K562 (cell line): ENCODE data around the gene IKZF3. TPM values are rescaled to one million over a fixed set of nuclear protein-coding genes. Genes with fewer than 3 reads are reported as not detected.

ENCODE experiments used
- ATAC-seq: fragments of 200-7000 bp; cut with Tn5 transposase; 3 replicates; pipeline ENCODE4 v1.9.1; 2020; ENCODE audit warnings: moderate library complexity
- BruUV-seq: library from RNA; stranded (reverse); fragments of 400-500 nt; replicated peaks from 2 replicates; lab custom pipeline; 2021; lab: Mats Ljungman, UMichigan
- CTCF ChIA-PET: fragments of 300-600 bp; formaldehyde crosslinking; extraction: SDS; loops from one replicate; lab custom pipeline; 2021; ENCODE audit warnings: low intra/inter-chr PET ratio; lab: Yijun Ruan, JAX
- POLR2A ChIA-PET: fragments of 300-600, 350-650 bp; sonication (Branson Sonifier 250); formaldehyde crosslinking; extraction: SDS; loops from one replicate; lab custom pipeline; 2021; ENCODE audit warnings: antibody characterized with exemption, inconsistent platforms; lab: Yijun Ruan, JAX
- DNase-seq, 4 experiments: peaks; one replicate each; pipeline versions ENCODE4 v3.0.0 to v3.0.0-alpha.2; 2011 to 2018; ENCODE audit warnings: low spot score in 3 of 4, mixed read lengths in 3 of 4; ENCODE audit errors: extremely low read depth in 1 of 4
- FAIRE-seq: peaks from 2 replicates; lab custom pipeline; 2011; peaks lifted over from hg19 to GRCh38; lab: Jason Lieb, UNC
- H2AFZ ChIP-seq: 2 replicates; pipeline ENCODE4 v1.6.0; 2011; ENCODE audit warnings: low read depth, low read length, control low read depth, inconsistent platforms
- H3K27ac ChIP-seq: fragments of 200-600 bp; 3 replicates; pipeline ENCODE4 v1.8.0; 2011; ENCODE audit warnings: low read depth, mild to moderate bottlenecking, control low read depth, inconsistent platforms, low read length, moderate library complexity, mixed read lengths; ENCODE audit errors: extremely low read depth
- H3K27me3 ChIP-seq, 2 experiments: fragments of 300-600 bp in 1 of 2; 2 replicates in 1 of 2; 3 replicates in 1 of 2; pipeline versions ENCODE4 v1.6.0 to v1.8.0; 2011; ENCODE audit warnings: inconsistent platforms in 2 of 2, low read length in 2 of 2, mild to moderate bottlenecking in 1 of 2, mixed read lengths in 1 of 2, moderate library complexity in 1 of 2; ENCODE audit not compliant: control insufficient read depth in 2 of 2, insufficient read depth in 2 of 2
- H3K36me3 ChIP-seq: fragments of 300-600 bp; 3 replicates; pipeline ENCODE4 v1.8.0; 2011; ENCODE audit warnings: mild to moderate bottlenecking, low read length, inconsistent platforms; ENCODE audit not compliant: control insufficient read depth, insufficient read depth
- H3K4me1 ChIP-seq, 2 experiments: fragments of 200-600 bp in 1 of 2; replicated peaks in 1 of 2; 2 replicates in 1 of 2; 3 replicates in 1 of 2; pipeline versions ENCODE4 v1.5.1 to v1.8.0; 2011; ENCODE audit warnings: inconsistent platforms in 2 of 2, low read length in 2 of 2, mild to moderate bottlenecking in 1 of 2, mixed read lengths in 1 of 2, moderate library complexity in 1 of 2; ENCODE audit not compliant: control insufficient read depth in 2 of 2, insufficient read depth in 2 of 2
- H3K4me2 ChIP-seq: 2 replicates; pipeline ENCODE4 v1.6.1; 2011; ENCODE audit warnings: low read length, control low read depth, inconsistent platforms, mixed read lengths; ENCODE audit not compliant: insufficient read depth
- H3K4me3 ChIP-seq: fragments of 200-600 bp; sonication (generic), shearing (Covaris generic); 2 replicates; pipeline ENCODE4 v1.5.1; 2016; ENCODE audit warnings: control low read depth, inconsistent platforms
- H3K79me2 ChIP-seq: fragments of 200-600 bp; 3 replicates; pipeline ENCODE4 v1.8.0; 2011; ENCODE audit warnings: low read length, inconsistent platforms; ENCODE audit not compliant: control insufficient read depth, insufficient read depth
- H3K9ac ChIP-seq, 2 experiments: 2 replicates each; pipeline versions ENCODE4 v1.6.0 to v1.6.1; 2011; ENCODE audit warnings: low read depth in 2 of 2, low read length in 2 of 2, control low read depth in 1 of 2, inconsistent platforms in 1 of 2, mild to moderate bottlenecking in 1 of 2, mixed read lengths in 1 of 2; ENCODE audit not compliant: insufficient read depth in 1 of 2
- H3K9me1 ChIP-seq: one replicate; pipeline ENCODE4 v1.6.0; 2011; ENCODE audit warnings: inconsistent platforms, mild to moderate bottlenecking, low read length, moderate library complexity; ENCODE audit not compliant: control insufficient read depth, insufficient read depth
- H3K9me3 ChIP-seq: replicated peaks from 2 replicates; pipeline ENCODE4 v1.5.1; 2011; ENCODE audit warnings: low read depth, low read length, inconsistent platforms; ENCODE audit not compliant: control insufficient read depth, insufficient read depth
- H4K20me1 ChIP-seq: replicated peaks from 2 replicates; pipeline ENCODE4 v1.6.1; 2011; ENCODE audit warnings: low read length, inconsistent platforms, mixed read lengths; ENCODE audit not compliant: control insufficient read depth, insufficient read depth
- CHAMP1 ChIP-seq: fragments of 450-650 bp; IDR thresholded peaks from 2 replicates; pipeline ENCODE4 v1.6.1; 2016; ENCODE audit warnings: mild to moderate bottlenecking
- CHD4 ChIP-seq: fragments of 200-600 bp; sonication (generic); IDR thresholded peaks from 3 replicates; pipeline ENCODE4 v1.6.1; 2012; ENCODE audit warnings: low read depth, mild to moderate bottlenecking, mixed read lengths, low read length, inconsistent platforms; ENCODE audit not compliant: insufficient read depth, insufficient replicate concordance, poor library complexity, severe bottlenecking
- CTCF ChIP-seq, 3 experiments: IDR thresholded peaks in 2 of 3; conservative IDR thresholded peaks in 1 of 3; 2 replicates each; pipeline ENCODE4 v1.5.1; 2011 to 2012; ENCODE audit warnings: low read length in 3 of 3, mild to moderate bottlenecking in 3 of 3, control low read depth in 2 of 3, improper control_type of control experiment in 1 of 3, inconsistent platforms in 1 of 3, low read depth in 1 of 3, mixed read lengths in 1 of 3, moderate library complexity in 1 of 3; ENCODE audit not compliant: insufficient read depth in 2 of 3
- ESRRA ChIP-seq: fragments of 450-650 bp; IDR thresholded peaks from 2 replicates; pipeline ENCODE4 v1.6.1; 2014; ENCODE audit warnings: low read depth, mild to moderate bottlenecking, moderate library complexity, borderline replicate concordance
- HNRNPLL ChIP-seq: fragments of 200-400 bp; formaldehyde crosslinking; IDR thresholded peaks from 2 replicates; pipeline ENCODE4 v1.6.1; 2017; ENCODE audit warnings: low read length, low read depth, mild to moderate bottlenecking; ENCODE audit not compliant: poor library complexity, severe bottlenecking
- ZNF740 ChIP-seq, 3 experiments: fragments of 200-800 bp in 1 of 3; sonication (Bioruptor generic) in 1 of 3; sonication (generic) in 1 of 3; formaldehyde crosslinking in 1 of 3; IDR thresholded peaks; 2 replicates each; pipeline versions ENCODE4 v1.6.1 to v1.8.0; 2016 to 2022; ENCODE audit warnings: mild to moderate bottlenecking in 2 of 3, missing compliant biosample characterization in 2 of 3, missing genetic modification characterization in 2 of 3, missing genetic modification reagents in 1 of 3
- WGBS: fragments of 100-300 bp; shearing (Covaris generic); methylation state at CpG from one replicate; pipeline ENCODE4 v1.1.6; 2016; ENCODE audit warnings: low coverage, mixed read lengths; ENCODE audit not compliant: insufficient coverage; ENCODE audit errors: missing lambda C conversion rate; 5-methylcytosine and 5-hydroxymethylcytosine counted together
- in situ Hi-C: fragments of 300-500 bp; cut with MboI; formaldehyde crosslinking; loops from 4 replicates; pipeline ENCODE4 v1.15.0; 2018; ENCODE audit warnings: inconsistent platforms, mixed read lengths
- intact Hi-C: fragments of 100-400 bp; cut with micrococcal nuclease; formaldehyde crosslinking; loops from 2 replicates; pipeline ENCODE4 v1.14.2; 2022
- polyA plus RNA-seq, 8 experiments: library from polyadenylated mRNA; depleted of rRNA in 4 of 8; stranded (reverse) in 5 of 8; unstranded in 3 of 8; fragments of >200 nt; fragmentation: Nextera tagmentation in 2 of 8; fragmentation: Illumina TruSeq in 1 of 8; extraction: Ambion mirVana in 2 of 8; extraction: Trizol in 1 of 8; gene quantifications; 2 replicates each; pipeline versions ENCODE4 v1.2.1 to v1.2.3, GENCODE V29; 2011 to 2014; ENCODE audit warnings: inconsistent platforms in 1 of 8, missing spikeins in 1 of 8
- total RNA-seq, 7 experiments: library from RNA; depleted of rRNA in 6 of 7; stranded (reverse); fragments of >200 nt in 6 of 7; fragmentation: Illumina TruSeq in 2 of 7; extraction: Trizol in 2 of 7; gene quantifications; 2 replicates each; pipeline versions ENCODE4 v1.2.1 to v1.2.3, GENCODE V29; 2011 to 2021; ENCODE audit warnings: low replicate concordance in 1 of 7

IKZF3 gene
- total and polyA plus RNA-seq, 9 of the 15 experiments (the other 6 are each of a cell fraction or from before 2014, with no cell fraction given), result 0.06 to 1.6 (median 0.62) TPM

- Histone ChIP-seq H3K4me2 (no peak overlapping the region), H4K20me1 (no peaks in the 10 kb centered on the region), H3K9me1 (no peaks in the 10 kb centered on the region), H3K4me1 (no peaks in the 10 kb centered on the region), H2AFZ (no peak overlapping the region), H3K9ac (no peak overlapping the region), H3K27me3 (peaks cover 8 to 16% of the 10 kb centered on the region in 2 experiments; a peak in 3 of 5 replicates), H3K9me3 (no peaks in the 10 kb centered on the region), H3K79me2 (no peaks in the 10 kb centered on the region), H3K36me3 (no peaks in the 10 kb centered on the region)
- intact Hi-C loops, result no loop called here
- BruUV-seq, result no TSS peak
- POLR2A ChIA-PET, result no interaction called here
- WGBS, result 26% methylated on average over 8 of the region's 8 CpGs
- ATAC-seq, result peak; percentile 67
- CTCF ChIA-PET, result no interaction called here
- DNase-seq, result peak in 1 of 4 experiments; percentile 14
- no peak for FAIRE-seq
- in situ Hi-C loops, result no loop called here
- TF ChIP-seq HNRNPLL (peak; percentile 22), ZNF740 (CRISPR knock-in tag; IDR thresholded peaks at IDR 0.05) (no peak), ZNF740 (tag; IDR thresholded peaks at IDR 0.05) (no peak), CHAMP1 (no peak), CTCF (IDR thresholded peaks at IDR 0.05 in 2 of 3, conservative IDR thresholded peaks at IDR 0.05 in 1 of 3; ENCODE audit: insufficient read depth in 2 of 3, low read depth in 1 of 3, low read length in 3 of 3) (peak in 2 of 3 experiments; percentile 20 to 47; a peak in 3 of 6 replicates), CHD4 (no peak), ESRRA (no peak)
- TF ChIP-seq, all 486 proteins: peak for 2
- H3K4me3 ChIP-seq, result no peak overlapping the region
- H3K27ac ChIP-seq, result no peak overlapping the region
Measured at GRCh38 chr17:39787743-39788484, 76.2 kb downstream of the IKZF3 start.
